IMR-90 (cell line): ENCODE results near the gene CLEC6A. TPM values are rescaled to one million over a fixed set of nuclear protein-coding genes. Genes with fewer than 3 reads are reported as not detected.

Experiments used
- ATAC-seq: fragments of 200-7000 bp; cut with Tn5 transposase; 2 replicates; pipeline ENCODE4 v1.9.1; 2020; ENCODE audit warnings: low read depth, mild to moderate bottlenecking, moderate library complexity
- BruUV-seq: library from RNA; stranded (reverse); fragments of 400-500 nt; replicated peaks from 2 replicates; lab custom pipeline; 2021; lab: Mats Ljungman, UMichigan
- CTCF ChIA-PET: fragments of 300-600 bp; formaldehyde crosslinking; extraction: SDS; loops from one replicate; lab custom pipeline; 2021; ENCODE audit warnings: antibody characterized with exemption; lab: Yijun Ruan, JAX
- POLR2A ChIA-PET: fragments of 300-600 bp; sonication (Branson Sonifier 250); formaldehyde crosslinking; loops from one replicate; lab custom pipeline; 2022; ENCODE audit warnings: antibody characterized with exemption; ENCODE audit not compliant: unreplicated experiment; lab: Charles Lee
- DNase-seq: peaks from one replicate; pipeline ENCODE4 v3.0.0; 2013
- H2AFZ ChIP-seq: replicated peaks from 2 replicates; pipeline ENCODE3; 2013; ENCODE audit warnings: low read length, mild to moderate bottlenecking; ENCODE audit not compliant: poor library complexity
- H2AK5ac ChIP-seq: 2 replicates; pipeline ENCODE4 v1.6.1; 2013; ENCODE audit warnings: low read depth, low read length, inconsistent platforms
- H2AK9ac ChIP-seq: replicated peaks from 2 replicates; pipeline ENCODE3; 2013; ENCODE audit warnings: mild to moderate bottlenecking, low read depth, low read length, moderate library complexity; ENCODE audit not compliant: poor library complexity
- H2BK120ac ChIP-seq: 2 replicates; pipeline ENCODE4 v1.6.1; 2013; ENCODE audit warnings: low read depth, low read length, inconsistent platforms
- H2BK15ac ChIP-seq: 3 replicates; pipeline ENCODE4 v1.6.1; 2013; ENCODE audit warnings: low read depth, low read length, inconsistent platforms
- H2BK20ac ChIP-seq: 2 replicates; pipeline ENCODE4 v1.6.1; 2013; ENCODE audit warnings: low read depth, mild to moderate bottlenecking, inconsistent platforms, low read length, moderate library complexity
- H2BK5ac ChIP-seq: 2 replicates; pipeline ENCODE4 v1.6.1; 2013; ENCODE audit warnings: mild to moderate bottlenecking, low read depth, low read length, inconsistent platforms; ENCODE audit not compliant: poor library complexity, severe bottlenecking
- H3K14ac ChIP-seq: replicated peaks from 2 replicates; pipeline ENCODE4 v1.6.1; 2013; ENCODE audit warnings: low read depth, low read length, inconsistent platforms
- H3K18ac ChIP-seq: 2 replicates; pipeline ENCODE4 v1.6.1; 2013; ENCODE audit warnings: low read depth, low read length, control low read depth
- H3K23ac ChIP-seq: 2 replicates; pipeline ENCODE4 v1.6.1; 2013; ENCODE audit warnings: low read depth, low read length, inconsistent platforms
- H3K27ac ChIP-seq: 2 replicates; pipeline ENCODE4 v1.5.1; 2013; ENCODE audit warnings: mild to moderate bottlenecking, control low read depth, low read length; ENCODE audit not compliant: insufficient read depth
- H3K27me3 ChIP-seq: 2 replicates; pipeline ENCODE4 v1.6.1; 2013; ENCODE audit warnings: low read length; ENCODE audit not compliant: control insufficient read depth, insufficient read depth
- H3K36me3 ChIP-seq: 2 replicates; pipeline ENCODE4 v1.6.1; 2013; ENCODE audit warnings: low read length, mixed read lengths; ENCODE audit not compliant: control insufficient read depth, insufficient read depth
- H3K4ac ChIP-seq: 2 replicates; pipeline ENCODE4 v1.6.1; 2013; ENCODE audit warnings: low read depth, low read length, inconsistent platforms
- H3K4me1 ChIP-seq: 2 replicates; pipeline ENCODE4 v1.6.1; 2013; ENCODE audit warnings: low read length, mixed read lengths; ENCODE audit not compliant: control insufficient read depth, insufficient read depth
- H3K4me2 ChIP-seq: 2 replicates; pipeline ENCODE4 v1.6.1; 2013; ENCODE audit warnings: low read depth, mild to moderate bottlenecking, control low read depth, low read length, moderate library complexity
- H3K4me3 ChIP-seq: 2 replicates; pipeline ENCODE4 v1.5.1; 2013; ENCODE audit warnings: low read depth, mild to moderate bottlenecking, control low read depth, low read length, moderate library complexity; ENCODE audit not compliant: insufficient read depth
- H3K56ac ChIP-seq: 2 replicates; pipeline ENCODE4 v1.6.1; 2013; ENCODE audit warnings: low read length, inconsistent platforms; ENCODE audit not compliant: insufficient read depth; ENCODE audit errors: extremely low read depth
- H3K79me1 ChIP-seq, 2 experiments: 2 replicates each; pipeline ENCODE4 v1.6.1; 2013; ENCODE audit warnings: low read length in 2 of 2, inconsistent platforms in 1 of 2, low read depth in 1 of 2
- H3K9ac ChIP-seq: 2 replicates; pipeline ENCODE4 v1.6.1; 2013; ENCODE audit warnings: low read depth, low read length, control low read depth
- H3K9me1 ChIP-seq: 2 replicates; pipeline ENCODE4 v1.6.1; 2013; ENCODE audit warnings: low read length, inconsistent platforms; ENCODE audit not compliant: insufficient read depth
- H3K9me3 ChIP-seq: 2 replicates; pipeline ENCODE4 v1.6.1; 2013; ENCODE audit warnings: low read length; ENCODE audit not compliant: control insufficient read depth, insufficient read depth
- H4K20me1 ChIP-seq: 2 replicates; pipeline ENCODE4 v1.6.1; 2013; ENCODE audit warnings: low read length, inconsistent platforms; ENCODE audit not compliant: insufficient read depth
- H4K5ac ChIP-seq: 2 replicates; pipeline ENCODE4 v1.6.1; 2013; ENCODE audit warnings: mild to moderate bottlenecking, low read depth, low read length, control low read depth
- H4K8ac ChIP-seq, 2 experiments: 2 replicates each; pipeline ENCODE4 v1.6.1; 2013; ENCODE audit warnings: low read depth in 2 of 2, low read length in 2 of 2, control low read depth in 1 of 2, inconsistent platforms in 1 of 2
- H4K91ac ChIP-seq: 2 replicates; pipeline ENCODE4 v1.6.1; 2013; ENCODE audit warnings: low read depth, low read length, inconsistent platforms; ENCODE audit not compliant: insufficient read depth
- BHLHE40 ChIP-seq: fragments of 150-350 bp; IDR thresholded peaks from 2 replicates; pipeline ENCODE4 v1.6.1; 2016; ENCODE audit warnings: mild to moderate bottlenecking, low read depth, low read length
- CHD1 ChIP-seq: IDR thresholded peaks from 2 replicates; pipeline ENCODE4 v1.6.1; 2012; ENCODE audit warnings: low read depth, low read length, improper control_type of control experiment
- CTCF ChIP-seq: conservative IDR thresholded peaks from 2 replicates; pipeline ENCODE4 v1.5.1; 2012; ENCODE audit warnings: mild to moderate bottlenecking, low read depth, low read length, improper control_type of control experiment
- ELK1 ChIP-seq: fragments of 150-350 bp; IDR thresholded peaks from 2 replicates; pipeline ENCODE4 v1.6.1; 2016; ENCODE audit warnings: low read depth, mild to moderate bottlenecking, low read length, moderate library complexity, borderline replicate concordance
- FOS ChIP-seq: fragments of 150-350 bp; IDR thresholded peaks from 2 replicates; pipeline ENCODE4 v1.6.1; 2016; ENCODE audit warnings: low read depth, low read length
- MAFK ChIP-seq: IDR thresholded peaks from 2 replicates; pipeline ENCODE4 v1.6.1; 2012; ENCODE audit warnings: low read depth, low read length, improper control_type of control experiment
- MAZ ChIP-seq: IDR thresholded peaks from 2 replicates; pipeline ENCODE4 v1.6.1; 2012; ENCODE audit warnings: low read depth, mild to moderate bottlenecking, low read length, improper control_type of control experiment, moderate library complexity, borderline replicate concordance
- NFE2L2 ChIP-seq: fragments of 150-350 bp; IDR thresholded peaks from 2 replicates; pipeline ENCODE4 v1.6.1; 2016; ENCODE audit warnings: low read depth, mild to moderate bottlenecking, low read length
- POLR2A ChIP-seq: IDR thresholded peaks from 2 replicates; pipeline ENCODE4 v1.6.1; 2012; ENCODE audit warnings: mild to moderate bottlenecking, low read depth, low read length
- RAD21 ChIP-seq: IDR thresholded peaks from 2 replicates; pipeline ENCODE4 v1.6.1; 2012; ENCODE audit warnings: low read length, improper control_type of control experiment
- RCOR1 ChIP-seq: IDR thresholded peaks from 2 replicates; pipeline ENCODE4 v1.6.1; 2012; ENCODE audit warnings: mild to moderate bottlenecking, low read length, improper control_type of control experiment; ENCODE audit not compliant: insufficient replicate concordance
- RFX5 ChIP-seq: IDR thresholded peaks from 2 replicates; pipeline ENCODE4 v1.8.0; 2012; ENCODE audit warnings: low read depth, mild to moderate bottlenecking, low read length, moderate library complexity
- SMC3 ChIP-seq: fragments of 150-350 bp; IDR thresholded peaks from 2 replicates; pipeline ENCODE4 v1.6.1; 2016; ENCODE audit warnings: low read depth, mild to moderate bottlenecking, antibody characterized with exemption, low read length, moderate library complexity
- USF2 ChIP-seq: fragments of 150-350 bp; IDR thresholded peaks from 2 replicates; pipeline ENCODE4 v1.6.1; 2017; ENCODE audit warnings: mild to moderate bottlenecking, antibody characterized with exemption, low read length, low read depth
- WGBS, 2 experiments: methylation state at CpG; one replicate each; pipeline versions ENCODE4 v1.1.5 to v1.1.7; 2013; ENCODE audit warnings: missing lambda C conversion rate in 2 of 2; ENCODE audit not compliant: insufficient read length in 1 of 2; ENCODE audit errors: extremely low coverage in 2 of 2; 5-methylcytosine and 5-hydroxymethylcytosine counted together
- dilution Hi-C: fragments of 300-500 bp; cut with HindIII; formaldehyde crosslinking; loops from one replicate; pipeline ENCODE4 v1.14.3; 2018; ENCODE audit warnings: low sequenced_read_pairs; ENCODE audit not compliant: unreplicated experiment
- in situ Hi-C: fragments of 300-500 bp; cut with MboI; formaldehyde crosslinking; loops from 3 replicates; pipeline ENCODE4 v1.14.3; 2019; ENCODE audit warnings: low sequenced_read_pairs, inconsistent platforms, mixed read lengths
- intact Hi-C: fragments of 100-400 bp; cut with micrococcal nuclease; formaldehyde crosslinking; loops from 2 replicates; pipeline ENCODE4 v1.10.0; 2022
- polyA plus RNA-seq, 3 experiments: library from polyadenylated mRNA; depleted of rRNA; stranded (reverse); fragments of >200 nt; gene quantifications; 2 replicates each; pipeline ENCODE4 v1.2.3, GENCODE V29; 2012; ENCODE audit warnings: low replicate concordance in 1 of 3
- total RNA-seq: library from RNA; depleted of rRNA; stranded (reverse); fragments of >200 nt; gene quantifications from 2 replicates; pipeline ENCODE4 v1.2.3, GENCODE V29; 2012

The CLEC6A gene
- total and polyA plus RNA-seq, 2 of the 4 experiments (the other 2 are of a cell fraction): not detected

GRCh38 chr12:8508910-8509841 is 53.4 kb downstream of the CLEC6A start:
- dilution Hi-C loops: no loop called here
- Histone ChIP-seq H3K9me3 (no peaks in the 10 kb centered on the region), H3K4ac (no peak overlapping the region), H4K91ac (no peak overlapping the region), H3K27me3 (no peaks in the 10 kb centered on the region), H2AK5ac (no peak overlapping the region), H2AFZ (peak overlapping the region; percentile 32), H3K18ac (no peak overlapping the region), H3K79me1 (no peaks in the 10 kb centered on the region), H3K9me1 (no peaks in the 10 kb centered on the region), H3K36me3 (no peaks in the 10 kb centered on the region), H2BK5ac (no peak overlapping the region), H3K27ac (no peak overlapping the region), H4K8ac (no peak overlapping the region), H3K4me3 (no peak overlapping the region), H3K4me1 (no peaks in the 10 kb centered on the region), H2AK9ac (no peak overlapping the region), H3K9ac (no peak overlapping the region), H3K4me2 (no peak overlapping the region), H3K14ac (no peak overlapping the region), H2BK15ac (no peak overlapping the region), H3K23ac (no peak overlapping the region), H2BK20ac (no peak overlapping the region), H2BK120ac (no peak overlapping the region), H3K56ac (no peak overlapping the region), H4K5ac (no peak overlapping the region), H4K20me1 (no peaks in the 10 kb centered on the region)
- in situ Hi-C loops: no loop called here
- intact Hi-C loops: no loop called here
- ATAC-seq: no peak
- CTCF ChIA-PET: no interaction called here
- 50% methylated on average over 3 of the region's 12 CpGs; no CpG with 5 or more reads in 1 of the 2 experiments for WGBS, 2 experiments
- no peak for TF ChIP-seq RAD21
- no peak for TF ChIP-seq CHD1
- no peak for TF ChIP-seq RFX5
- TF ChIP-seq BHLHE40: no peak
- no peak for TF ChIP-seq CTCF
- TF ChIP-seq NFE2L2: no peak
- TF ChIP-seq MAFK: no peak
- TF ChIP-seq MAZ: no peak
- TF ChIP-seq SMC3: no peak
- no peak for TF ChIP-seq FOS
- TF ChIP-seq ELK1: no peak
- TF ChIP-seq USF2: no peak
- no peak for TF ChIP-seq RCOR1
- TF ChIP-seq POLR2A: no peak
- POLR2A ChIA-PET: no interaction called here
- no peak for DNase-seq
- BruUV-seq: no TSS peak
